Thoracic aorta (tissue), 2 donors: ENCODE data around the gene RFX3. TPM values are rescaled to one million over a fixed set of nuclear protein-coding genes. Genes with fewer than 3 reads are reported as not detected.

Experiments
- ATAC-seq: fragments of 150-250 bp; one replicate; pipeline ENCODE4 v1.8.0; 2017; ENCODE audit warnings: low read depth; ENCODE audit not compliant: insufficient number of reproducible peaks, low FRiP score
- DNase-seq: peaks from one replicate; pipeline ENCODE4 v3.0.0-alpha.2; 2020; ENCODE audit warnings: low spot score
- H3K27ac ChIP-seq, 2 donors: fragments of 200-600 bp; sonication (generic); 1 replicate in 1 of 2; 2 replicates in 1 of 2; pipeline ENCODE4 v1.5.1; 2016; ENCODE audit warnings: mild to moderate bottlenecking in 2 of 2, moderate library complexity in 2 of 2
- H3K27me3 ChIP-seq: fragments of 200-600 bp; sonication (generic); replicated peaks from 2 replicates; pipeline ENCODE4 v1.6.0; 2016; ENCODE audit warnings: mild to moderate bottlenecking; ENCODE audit not compliant: insufficient read depth
- H3K36me3 ChIP-seq: fragments of 200-600 bp; sonication (generic); one replicate; pipeline ENCODE4 v1.5.1; 2016
- H3K4me1 ChIP-seq, 2 donors: fragments of 200-600 bp; sonication (generic); 1 replicate in 1 of 2; 2 replicates in 1 of 2; pipeline versions ENCODE4 v1.5.1 to v1.6.0; 2016; ENCODE audit warnings: low read depth in 2 of 2, mild to moderate bottlenecking in 1 of 2; ENCODE audit not compliant: control insufficient read depth in 1 of 2
- H3K4me3 ChIP-seq: fragments of 200-600 bp; sonication (generic); 2 replicates; pipeline ENCODE4 v1.5.1; 2016; ENCODE audit warnings: mild to moderate bottlenecking
- H3K9me3 ChIP-seq: fragments of 200-600 bp; sonication (generic); 2 replicates; pipeline ENCODE4 v1.5.1; 2016
- CTCF ChIP-seq: fragments of 200-600 bp; sonication (generic); IDR thresholded peaks from one replicate; pipeline ENCODE4 v1.5.1; 2019; ENCODE audit warnings: antibody characterized with exemption
- total RNA-seq, 2 donors: library from RNA; depleted of rRNA; stranded (reverse); fragments of >200 nt; gene quantifications; one replicate each; pipeline versions ENCODE4 v1.1.0 to v1.2.3, GENCODE V29; 2016

Gene RFX3
- total RNA-seq, 2 donors from 2014 or later = 2.6 to 15.6 TPM

GRCh38 chr9:3458806-3459475 is 66.9 kb downstream of the RFX3 start:
- no peaks in the 10 kb centered on the region for H3K9me3 ChIP-seq
- no peaks in the 10 kb centered on the region for H3K36me3 ChIP-seq
- no peak overlapping the region for H3K4me3 ChIP-seq
- no peak overlapping the region for H3K27ac ChIP-seq
- no peak for DNase-seq
- TF ChIP-seq CTCF = no peak
- no peaks in the 10 kb centered on the region for H3K27me3 ChIP-seq
- ATAC-seq = no peak
- no peaks in the 10 kb centered on the region for H3K4me1 ChIP-seq

GRCh38 chr9:3457175-3457574 is 68.6 kb downstream of the RFX3 start:
- DNase-seq (no peak), ATAC-seq (no peak)
- Histone ChIP-seq H3K4me1 (no peaks in the 10 kb centered on the region), H3K4me3 (no peak overlapping the region), H3K27me3 (no peaks in the 10 kb centered on the region), H3K36me3 (no peaks in the 10 kb centered on the region), H3K9me3 (no peaks in the 10 kb centered on the region), H3K27ac (no peak overlapping the region)
- no peak for TF ChIP-seq CTCF

DNA sequence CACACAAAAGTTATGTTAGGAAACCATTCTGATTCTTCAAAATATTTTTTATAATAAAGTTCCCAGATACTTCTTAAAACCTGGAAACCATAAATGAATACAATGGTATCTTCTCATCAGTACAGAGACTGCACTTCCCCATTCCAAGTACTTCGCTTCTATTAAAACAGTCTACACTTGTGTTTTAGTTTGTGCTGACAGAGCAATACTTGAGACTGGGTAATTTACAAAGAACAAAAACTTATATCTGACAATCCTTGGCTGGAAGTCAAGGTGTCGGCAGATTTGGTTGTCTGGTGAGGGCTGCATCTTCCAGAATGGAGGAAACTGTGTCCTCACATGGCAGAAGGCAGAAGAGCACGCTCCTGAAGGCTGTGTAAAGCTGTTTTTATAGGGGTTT is 70.1 kb downstream of the RFX3 start:
- H3K4me3 ChIP-seq = no peak overlapping the region
- H3K36me3 ChIP-seq = no peaks in the 10 kb centered on the region
- no peak for DNase-seq
- no peak overlapping the region for H3K27ac ChIP-seq
- ATAC-seq = no peak
- no peaks in the 10 kb centered on the region for H3K27me3 ChIP-seq
- no peaks in the 10 kb centered on the region for H3K9me3 ChIP-seq
- TF ChIP-seq CTCF = no peak
- no peaks in the 10 kb centered on the region for H3K4me1 ChIP-seq

DNA sequence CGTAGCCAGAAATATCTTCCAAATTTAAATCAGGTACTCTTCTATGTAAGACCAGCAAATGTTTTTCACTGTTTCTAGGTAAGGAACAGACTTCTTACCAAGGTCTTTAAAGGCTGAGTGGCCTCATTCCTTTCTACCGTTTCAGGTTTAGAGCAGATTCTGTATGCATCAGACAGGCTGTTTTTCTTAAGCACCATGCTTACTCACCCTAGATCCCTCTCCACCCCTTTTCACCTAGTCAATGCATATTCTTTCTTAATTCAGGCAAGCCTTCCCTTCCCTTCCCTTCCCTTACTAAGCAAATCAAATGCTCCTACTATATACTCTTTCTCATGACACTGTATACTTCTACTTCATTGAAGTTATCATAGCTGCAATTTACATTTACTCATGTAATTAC is 70.7 kb downstream of the RFX3 start:
- Histone ChIP-seq H3K27me3 (no peaks in the 10 kb centered on the region), H3K4me1 (no peaks in the 10 kb centered on the region), H3K27ac (no peak overlapping the region), H3K4me3 (no peak overlapping the region), H3K9me3 (no peaks in the 10 kb centered on the region), H3K36me3 (no peaks in the 10 kb centered on the region)
- TF ChIP-seq CTCF = no peak
- ATAC-seq = no peak
- DNase-seq = no peak

DNA sequence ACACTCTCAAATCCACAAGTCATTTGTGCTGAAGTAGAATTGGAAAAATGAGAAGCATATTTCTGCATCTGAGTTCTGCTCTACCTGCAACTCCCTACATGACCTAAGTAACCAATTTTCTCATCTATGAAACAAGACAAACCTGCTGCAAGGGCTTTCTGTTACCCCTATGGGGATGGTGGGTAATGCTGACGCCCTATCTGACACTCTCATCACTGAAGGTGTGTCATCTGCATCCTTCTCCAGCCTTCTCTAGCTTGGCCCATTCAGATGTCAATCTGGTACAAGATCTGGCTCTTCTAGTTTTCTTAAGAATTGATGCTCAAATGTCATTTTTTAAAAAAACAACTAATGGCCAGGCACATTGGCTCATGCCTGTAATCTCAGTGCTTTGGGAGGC is 73.8 kb downstream of the RFX3 start:
- ATAC-seq (no peak), DNase-seq (no peak)
- Histone ChIP-seq H3K9me3 (no peaks in the 10 kb centered on the region), H3K4me3 (no peak overlapping the region), H3K36me3 (no peaks in the 10 kb centered on the region), H3K27ac (no peak overlapping the region), H3K4me1 (no peaks in the 10 kb centered on the region), H3K27me3 (no peaks in the 10 kb centered on the region)
- no peak for TF ChIP-seq CTCF
